Esophagus mucosa (tissue), 1 donor: Measurements from ENCODE around the gene PRKAG2. TPM values are rescaled to one million over a fixed set of nuclear protein-coding genes. Genes with fewer than 3 reads are reported as not detected.

Experiments
- ATAC-seq: fragments of 200-7000 bp; cut with Tn5 transposase; one replicate; pipeline ENCODE4 v1.9.1; 2020
- total RNA-seq: library from RNA; stranded (reverse); gene quantifications from one replicate; pipeline ENCODE4 v1.2.4, GENCODE V29; 2023
- donor health status: DM: yes; HTN: yes; CAD: no.

The PRKAG2 gene
- total RNA-seq, 1 donor from 2014 or later, result 9.5 TPM

GRCh38 chr7:151705636-151706276 is 171.2 kb downstream of the PRKAG2 start:
- ATAC-seq, result peak; percentile 24

GRCh38 chr7:151704960-151705635 is 171.8 kb downstream of the PRKAG2 start:
- ATAC-seq, result no peak

- ATAC-seq, result no peak
These were observed 172.5 kb downstream of the PRKAG2 start for GRCh38 chr7:151704299-151704959.

GRCh38 chr7:151702961-151703360 is 174.0 kb downstream of the PRKAG2 start:
- ATAC-seq, result no peak

GRCh38 chr7:151700586-151701165 is 176.2 kb downstream of the PRKAG2 start:
- no peak for ATAC-seq

- ATAC-seq, result no peak
These were observed 177.0 kb downstream of the PRKAG2 start for GRCh38 chr7:151699928-151700319.

- ATAC-seq, result no peak
These were observed 177.6 kb downstream of the PRKAG2 start for GRCh38 chr7:151699147-151699927.

- ATAC-seq, result no peak
These were observed 179.0 kb downstream of the PRKAG2 start for GRCh38 chr7:151697942-151698341.

- ATAC-seq, result no peak
These were observed 179.4 kb downstream of the PRKAG2 start for GRCh38 chr7:151697515-151697895.

- ATAC-seq, result peak; percentile 44
These were observed 180.0 kb downstream of the PRKAG2 start for GRCh38 chr7:151696721-151697514.

GRCh38 chr7:151695951-151696541 is 180.9 kb downstream of the PRKAG2 start:
- ATAC-seq, result peak; percentile 80

- peak; percentile 40 for ATAC-seq
These were observed 181.9 kb downstream of the PRKAG2 start for GRCh38 chr7:151694828-151695580.

- no peak for ATAC-seq
These were observed 182.5 kb downstream of the PRKAG2 start for GRCh38 chr7:151694441-151694827.

GRCh38 chr7:151693140-151693539 is 183.8 kb downstream of the PRKAG2 start:
- ATAC-seq, result no peak

- no peak for ATAC-seq
These were observed 184.2 kb downstream of the PRKAG2 start for GRCh38 chr7:151692721-151693120.

- ATAC-seq, result no peak
These were observed 185.5 kb downstream of the PRKAG2 start for GRCh38 chr7:151691449-151691848.

GRCh38 chr7:151690606-151691005 is 186.3 kb downstream of the PRKAG2 start:
- no peak for ATAC-seq

GRCh38 chr7:151689196-151689971 is 187.5 kb downstream of the PRKAG2 start:
- ATAC-seq, result peak; percentile 90

- no peak for ATAC-seq
These were observed 188.6 kb downstream of the PRKAG2 start for GRCh38 chr7:151688236-151688780.
